ENCODE results near the gene PRRT2.
A peak's percentile ranks its signal among the peaks of the same experiment; 100 is the strongest.
"Not testable (repeated sequence)": the region's sequence is repeated elsewhere in the genome, so short reads cannot be mapped to it uniquely, and the experiment has no call there.

Gene PRRT2

DNA sequence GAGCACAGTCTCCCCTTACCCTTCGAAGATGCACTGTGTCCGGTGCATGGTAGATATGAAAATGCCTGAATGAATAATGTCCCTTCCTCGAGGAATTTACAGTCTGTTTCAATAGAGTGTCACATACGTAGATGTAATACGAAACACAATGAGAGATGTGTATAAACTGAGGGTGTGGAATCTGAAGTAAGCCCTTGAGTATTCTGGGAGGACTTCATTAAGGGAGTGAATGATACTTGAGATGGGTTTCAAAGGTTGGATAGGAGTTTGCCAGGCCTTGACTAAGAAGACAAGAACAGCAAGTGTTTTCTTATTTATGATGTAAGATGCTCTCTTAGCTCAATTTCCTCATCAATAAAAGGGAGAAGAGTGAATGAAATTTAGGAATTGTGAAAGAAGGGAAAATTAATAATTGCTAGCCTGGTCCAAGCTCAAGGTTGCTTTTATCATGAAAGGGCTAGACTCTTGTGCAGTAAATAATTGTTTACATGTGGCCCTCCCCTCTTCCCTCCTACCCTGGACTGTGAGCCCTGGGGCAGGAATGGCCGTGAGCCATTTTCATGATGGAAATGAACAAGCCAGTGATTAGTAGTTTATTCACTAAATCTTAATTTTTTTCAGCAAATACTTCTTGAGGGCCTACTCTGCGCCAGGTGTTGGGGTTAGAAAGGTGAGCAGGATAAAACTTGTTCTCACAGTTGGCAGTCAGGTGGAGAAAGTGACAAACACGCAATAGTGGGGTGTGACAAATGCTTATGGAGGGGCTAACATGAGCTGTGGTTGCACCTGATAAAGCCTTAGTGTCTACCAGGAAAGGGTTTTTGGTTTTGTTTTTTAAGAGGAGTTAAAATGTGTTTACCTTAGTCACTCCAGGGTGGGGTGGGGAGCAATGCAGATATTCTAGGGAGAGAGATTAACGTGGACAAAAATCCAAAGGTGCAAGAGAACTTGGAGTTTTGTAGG is 19.9 kb upstream of the PRRT2 start:
- H3K4me3 ChIP-seq (ENCODE audit: low read depth, low read length) = peak overlapping the region; percentile 98
- H3K36me3 ChIP-seq (ENCODE audit: control insufficient read depth, insufficient read depth, low read length) = peaks cover 34% of the 10 kb centered on the region
- peaks cover 13% of the 10 kb centered on the region for H3K4me1 ChIP-seq (ENCODE audit: control insufficient read depth, insufficient read depth, low read length)
- no peaks in the 10 kb centered on the region for H3K9me3 ChIP-seq (ENCODE audit: control insufficient read depth, insufficient read depth, low read length)
- H3K27me3 ChIP-seq (ENCODE audit: control insufficient read depth, insufficient read depth, low read length) = no peaks in the 10 kb centered on the region
- peak overlapping the region; percentile 85; the same call in 1 of the 2 replicates for H3K9ac ChIP-seq (ENCODE audit: low read depth, low read length)
- H3K27ac ChIP-seq (ENCODE audit: low read depth, low read length) = no peak overlapping the region

GRCh38 chr16:29793153-29793552 is 18.8 kb upstream of the PRRT2 start:
- H3K9ac ChIP-seq (ENCODE audit: low read depth, low read length); H3K4me3 ChIP-seq (ENCODE audit: low read depth, low read length); H3K9me3 ChIP-seq (ENCODE audit: control insufficient read depth, insufficient read depth, low read length); H3K27ac ChIP-seq (ENCODE audit: low read depth, low read length); H3K27me3 ChIP-seq (ENCODE audit: control insufficient read depth, insufficient read depth, low read length): not testable (repeated sequence)
- H3K36me3 ChIP-seq (ENCODE audit: control insufficient read depth, insufficient read depth, low read length) = peaks cover 45% of the 10 kb centered on the region
- H3K4me1 ChIP-seq (ENCODE audit: control insufficient read depth, insufficient read depth, low read length) = peaks cover 13% of the 10 kb centered on the region

GRCh38 chr16:29794231-29794710 is 17.7 kb upstream of the PRRT2 start:
- Histone ChIP-seq H3K4me1 (ENCODE audit: control insufficient read depth, insufficient read depth, low read length) (peaks cover 13% of the 10 kb centered on the region), H3K9me3 (ENCODE audit: control insufficient read depth, insufficient read depth, low read length) (no peaks in the 10 kb centered on the region), H3K27ac (ENCODE audit: low read depth, low read length) (no peak overlapping the region), H3K36me3 (ENCODE audit: control insufficient read depth, insufficient read depth, low read length) (peaks cover 56% of the 10 kb centered on the region), H3K9ac (ENCODE audit: low read depth, low read length) (no peak overlapping the region), H3K4me3 (ENCODE audit: low read depth, low read length) (no peak overlapping the region), H3K27me3 (ENCODE audit: control insufficient read depth, insufficient read depth, low read length) (no peaks in the 10 kb centered on the region)

DNA sequence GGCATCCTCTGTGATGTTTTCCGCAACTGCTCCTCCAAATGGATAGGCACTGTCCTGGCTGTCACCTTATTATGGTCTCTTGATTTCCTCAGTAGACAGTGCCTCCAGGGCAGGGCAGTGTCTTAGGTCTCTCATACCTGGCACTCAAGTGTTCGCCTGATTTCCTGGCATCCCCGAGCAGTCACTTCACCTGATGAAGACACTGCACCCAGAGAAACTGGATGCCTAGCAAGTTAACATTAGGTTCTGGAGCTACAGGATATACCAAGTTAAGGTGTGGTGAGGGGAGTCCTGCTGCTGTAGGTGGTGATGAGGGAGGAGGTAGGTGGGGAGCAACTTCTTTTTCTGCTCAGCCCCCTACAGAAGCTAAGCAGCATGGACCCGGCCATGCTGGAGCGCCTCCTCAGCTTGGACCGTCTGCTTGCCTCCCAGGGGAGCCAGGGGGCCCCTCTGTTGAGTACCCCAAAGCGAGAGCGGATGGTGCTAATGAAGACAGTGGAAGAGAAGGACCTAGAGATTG is 9.5 kb upstream of the PRRT2 start:
- Histone ChIP-seq H3K36me3 (ENCODE audit: control insufficient read depth, insufficient read depth, low read length) (peaks cover 66% of the 10 kb centered on the region), H3K27ac (ENCODE audit: low read depth, low read length) (no peak overlapping the region)

GRCh38 chr16:29804020-29804419 is 8.0 kb upstream of the PRRT2 start:
- Histone ChIP-seq H3K36me3 (ENCODE audit: control insufficient read depth, insufficient read depth, low read length) (peaks cover 60% of the 10 kb centered on the region), H3K27ac (ENCODE audit: low read depth, low read length) (peak overlapping the region; percentile 36), H3K9ac (ENCODE audit: low read depth, low read length) (no peak overlapping the region), H3K4me1 (ENCODE audit: control insufficient read depth, insufficient read depth, low read length) (peaks cover 21% of the 10 kb centered on the region), H3K9me3 (ENCODE audit: control insufficient read depth, insufficient read depth, low read length) (no peaks in the 10 kb centered on the region), H3K4me3 (ENCODE audit: low read depth, low read length) (peak overlapping the region; percentile 72; the same call in 1 of the 2 replicates), H3K27me3 (ENCODE audit: control insufficient read depth, insufficient read depth, low read length) (no peaks in the 10 kb centered on the region)

More for the DNA sequence above, 9.5 kb upstream of the PRRT2 start:
- Histone ChIP-seq H3K4me1 (ENCODE audit: control insufficient read depth, insufficient read depth, low read length) (peaks cover 13% of the 10 kb centered on the region), H3K9me3 (ENCODE audit: control insufficient read depth, insufficient read depth, low read length) (no peaks in the 10 kb centered on the region), H3K9ac (ENCODE audit: low read depth, low read length) (no peak overlapping the region), H3K27me3 (ENCODE audit: control insufficient read depth, insufficient read depth, low read length) (no peaks in the 10 kb centered on the region), H3K4me3 (ENCODE audit: low read depth, low read length) (no peak overlapping the region)

- peaks cover 59% of the 10 kb centered on the region for H3K36me3 ChIP-seq (ENCODE audit: control insufficient read depth, insufficient read depth, low read length)
- H3K9ac ChIP-seq (ENCODE audit: low read depth, low read length) = peak overlapping the region; percentile 76
- peak overlapping the region; percentile 97 for H3K27ac ChIP-seq (ENCODE audit: low read depth, low read length)
- H3K27me3 ChIP-seq (ENCODE audit: control insufficient read depth, insufficient read depth, low read length) = no peaks in the 10 kb centered on the region
- H3K4me1 ChIP-seq (ENCODE audit: control insufficient read depth, insufficient read depth, low read length) = peaks cover 24% of the 10 kb centered on the region
- peak overlapping the region; percentile 72 for H3K4me3 ChIP-seq (ENCODE audit: low read depth, low read length)
- H3K9me3 ChIP-seq (ENCODE audit: control insufficient read depth, insufficient read depth, low read length) = no peaks in the 10 kb centered on the region
Observed at GRCh38 chr16:29804455-29805231, 7.3 kb upstream of the PRRT2 start.

DNA sequence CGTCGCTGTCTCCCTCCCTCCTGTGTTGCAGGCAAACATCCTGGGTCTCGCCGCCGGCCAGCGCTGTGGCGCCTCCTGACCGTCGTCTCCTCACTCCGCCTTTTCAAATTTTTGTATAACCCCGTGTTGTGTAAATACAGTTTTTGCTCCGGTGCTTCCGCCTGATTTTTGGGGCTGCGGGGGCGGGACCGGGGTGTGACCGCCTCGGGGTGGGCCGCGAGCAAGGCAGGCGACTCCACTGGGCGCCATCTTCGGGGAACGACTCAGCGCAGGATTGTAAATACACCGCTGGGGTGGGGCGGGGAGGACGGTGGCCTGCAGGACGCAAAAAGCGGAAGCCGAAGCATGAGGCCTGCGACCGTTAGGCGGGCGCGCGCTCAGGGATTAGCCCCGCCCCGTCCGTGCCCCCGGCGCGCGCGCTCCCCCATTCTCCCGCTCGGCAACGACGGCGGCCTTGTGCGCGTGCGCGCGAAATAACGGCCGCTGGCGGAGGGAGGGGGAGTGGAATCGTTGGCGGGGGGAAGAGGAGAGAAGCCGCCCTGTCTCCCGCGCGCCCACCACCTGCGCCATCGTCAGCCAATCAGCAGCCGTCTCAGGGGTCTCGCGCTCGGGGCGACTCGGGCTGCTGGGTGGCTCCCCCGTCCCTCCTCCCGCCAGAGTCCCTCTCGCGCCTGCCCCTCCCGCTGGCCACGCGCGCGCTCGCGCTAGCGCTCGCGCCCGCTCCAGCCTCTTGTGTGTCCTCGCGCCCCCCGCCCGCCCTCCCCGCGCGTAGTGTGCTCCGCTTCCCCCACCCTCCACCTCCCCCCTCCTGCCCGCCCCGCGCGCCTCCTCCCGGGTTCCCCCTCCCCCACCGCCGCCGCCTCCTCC is 6.5 kb upstream of the PRRT2 start:
- peaks cover 32% of the 10 kb centered on the region for H3K4me1 ChIP-seq (ENCODE audit: control insufficient read depth, insufficient read depth, low read length)

GRCh38 chr16:29806099-29806579 is 5.9 kb upstream of the PRRT2 start, which contains the start of gene MAZ:
Gene MAZ, plus strand, starts transcription at chr16:29806529. Its CDS starts 173 bp downstream, at chr16:29806702.
- peaks cover 37% of the 10 kb centered on the region for H3K4me1 ChIP-seq (ENCODE audit: control insufficient read depth, insufficient read depth, low read length)
- H3K36me3 ChIP-seq (ENCODE audit: control insufficient read depth, insufficient read depth, low read length) = peaks cover 57% of the 10 kb centered on the region
- H3K27ac ChIP-seq (ENCODE audit: low read depth, low read length) = peak within 1 kb of the TSS; percentile 97
- peak within 1 kb of the TSS; percentile 76 for H3K4me3 ChIP-seq (ENCODE audit: low read depth, low read length)
- no peaks in the 10 kb centered on the region for H3K9me3 ChIP-seq (ENCODE audit: control insufficient read depth, insufficient read depth, low read length)
- peak within 1 kb of the TSS; percentile 57 for H3K9ac ChIP-seq (ENCODE audit: low read depth, low read length)
- no peaks in the 10 kb centered on the region for H3K27me3 ChIP-seq (ENCODE audit: control insufficient read depth, insufficient read depth, low read length)

More for the DNA sequence above, 6.5 kb upstream of the PRRT2 start:
- Histone ChIP-seq H3K36me3 (ENCODE audit: control insufficient read depth, insufficient read depth, low read length) (peaks cover 61% of the 10 kb centered on the region), H3K27me3 (ENCODE audit: control insufficient read depth, insufficient read depth, low read length) (no peaks in the 10 kb centered on the region), H3K27ac (ENCODE audit: low read depth, low read length) (peak overlapping the region; percentile 97), H3K9me3 (ENCODE audit: control insufficient read depth, insufficient read depth, low read length) (no peaks in the 10 kb centered on the region), H3K9ac (ENCODE audit: low read depth, low read length) (peak overlapping the region; percentile 76), H3K4me3 (ENCODE audit: low read depth, low read length) (peak overlapping the region; percentile 72)

GRCh38 chr16:29806641-29807425 is 5.2 kb upstream of the PRRT2 start:
- Histone ChIP-seq H3K4me1 (ENCODE audit: control insufficient read depth, insufficient read depth, low read length) (peaks cover 37% of the 10 kb centered on the region), H3K36me3 (ENCODE audit: control insufficient read depth, insufficient read depth, low read length) (peaks cover 50% of the 10 kb centered on the region), H3K9me3 (ENCODE audit: control insufficient read depth, insufficient read depth, low read length) (no peaks in the 10 kb centered on the region), H3K27ac (ENCODE audit: low read depth, low read length) (peak overlapping the region; percentile 94), H3K27me3 (ENCODE audit: control insufficient read depth, insufficient read depth, low read length) (no peaks in the 10 kb centered on the region), H3K9ac (ENCODE audit: low read depth, low read length) (peak overlapping the region; percentile 57), H3K4me3 (ENCODE audit: low read depth, low read length) (peak overlapping the region; percentile 76)
